SU-DHL-6 (cell line): ENCODE results near the gene CSNK1G3.

Experiments
- H2AFZ ChIP-seq: fragments of 200-600 bp; sonication (generic); 2 replicates; pipeline ENCODE4 v1.6.1; 2014; ENCODE audit warnings: low read depth, mild to moderate bottlenecking, moderate library complexity, mixed read lengths, antibody characterized with exemption, low read length; ENCODE audit not compliant: severe bottlenecking
- H3F3A ChIP-seq: fragments of 200-600 bp; shearing (Covaris generic); 2 replicates; pipeline ENCODE4 v1.6.0; 2016; ENCODE audit warnings: antibody characterized with exemption, mild to moderate bottlenecking; ENCODE audit not compliant: insufficient read depth
- H3K27ac ChIP-seq: fragments of 200-600 bp; sonication (generic); 2 replicates; pipeline ENCODE4 v1.5.1; 2016; ENCODE audit warnings: low read depth, mild to moderate bottlenecking, low read length, moderate library complexity, mixed read lengths
- H3K27me3 ChIP-seq: fragments of 200-600 bp; sonication (generic), shearing (Covaris generic); 2 replicates; pipeline ENCODE4 v1.6.0; 2014; ENCODE audit warnings: mild to moderate bottlenecking, low read length
- H3K36me3 ChIP-seq: fragments of 200-600 bp; sonication (generic); 2 replicates; pipeline ENCODE4 v1.6.1; 2014; ENCODE audit warnings: mild to moderate bottlenecking, low read length, mixed read lengths
- H3K4me2 ChIP-seq: fragments of 300-600, 200-600 bp; shearing (Covaris generic), sonication (generic); 2 replicates; pipeline ENCODE4 v1.6.0; 2014; ENCODE audit warnings: low read length, low read depth, mild to moderate bottlenecking; ENCODE audit not compliant: poor library complexity, severe bottlenecking
- H3K4me3 ChIP-seq: fragments of 200-600 bp; sonication (generic); 2 replicates; pipeline ENCODE4 v1.5.1; 2014; ENCODE audit warnings: antibody characterized with exemption, low read length, mild to moderate bottlenecking, mixed read lengths; ENCODE audit not compliant: insufficient read depth, poor library complexity, severe bottlenecking
- H3K79me2 ChIP-seq: fragments of 200-600 bp; sonication (generic); 2 replicates; pipeline ENCODE4 v1.6.1; 2014; ENCODE audit warnings: mild to moderate bottlenecking, low read length, moderate library complexity; ENCODE audit not compliant: insufficient read depth
- H3K9ac ChIP-seq: fragments of 200-600 bp; sonication (generic); 2 replicates; pipeline ENCODE4 v1.7.0; 2014; ENCODE audit warnings: mild to moderate bottlenecking, low read length
- H3K9me2 ChIP-seq: fragments of 200-600 bp; sonication (generic); replicated peaks from 2 replicates; pipeline ENCODE4 v1.6.1; 2014; ENCODE audit warnings: low read length; ENCODE audit not compliant: insufficient read depth
- H3K9me3 ChIP-seq: fragments of 200-600 bp; sonication (generic); 2 replicates; pipeline ENCODE4 v1.6.1; 2014; ENCODE audit warnings: low read length, mixed read lengths; ENCODE audit not compliant: insufficient read depth
- H4K20me1 ChIP-seq: fragments of 200-600 bp; sonication (generic); 2 replicates; pipeline ENCODE4 v1.6.1; 2014; ENCODE audit warnings: low read depth, mild to moderate bottlenecking, antibody characterized with exemption, low read length, moderate library complexity, mixed read lengths
- EZH2phosphoT487 ChIP-seq: fragments of 200-600 bp; sonication (generic), shearing (Covaris generic); conservative IDR thresholded peaks from 2 replicates; pipeline ENCODE4 v1.6.1; 2018; ENCODE audit warnings: mild to moderate bottlenecking, antibody characterized with exemption, low read length, moderate library complexity, mixed read lengths
- TF ChIP-seq, protein P1 (sequence below): fragments of 200-600 bp; sonication (generic); IDR thresholded peaks from one replicate; pipeline ENCODE4 v1.5.1; 2017; ENCODE audit warnings: antibody characterized with exemption, mild to moderate bottlenecking, low read length, moderate library complexity; ENCODE audit not compliant: insufficient read depth, poor library complexity, severe bottlenecking

The CSNK1G3 gene

DNA sequence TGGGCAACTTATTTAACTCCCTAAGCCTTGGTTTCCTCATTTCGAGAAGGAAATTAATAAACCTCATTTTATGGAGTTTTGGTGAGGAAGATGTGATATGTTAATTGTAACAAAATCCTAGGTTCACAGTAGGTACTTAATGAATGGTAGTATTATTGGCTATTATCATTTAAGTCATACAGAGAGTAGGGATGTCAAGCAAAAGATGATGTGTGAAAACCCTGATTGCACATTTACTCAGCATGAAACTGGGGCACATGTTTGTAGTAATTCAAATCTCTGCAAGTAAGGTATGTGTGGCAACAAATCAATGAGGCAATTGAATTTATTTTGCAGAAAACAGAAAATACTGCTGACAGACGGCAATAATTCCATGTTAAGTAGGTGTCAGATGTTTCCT, 127.3 kb downstream of the CSNK1G3 start:
- no peaks in the 10 kb centered on the region for H3F3A ChIP-seq
- TF ChIP-seq, protein P1, sequence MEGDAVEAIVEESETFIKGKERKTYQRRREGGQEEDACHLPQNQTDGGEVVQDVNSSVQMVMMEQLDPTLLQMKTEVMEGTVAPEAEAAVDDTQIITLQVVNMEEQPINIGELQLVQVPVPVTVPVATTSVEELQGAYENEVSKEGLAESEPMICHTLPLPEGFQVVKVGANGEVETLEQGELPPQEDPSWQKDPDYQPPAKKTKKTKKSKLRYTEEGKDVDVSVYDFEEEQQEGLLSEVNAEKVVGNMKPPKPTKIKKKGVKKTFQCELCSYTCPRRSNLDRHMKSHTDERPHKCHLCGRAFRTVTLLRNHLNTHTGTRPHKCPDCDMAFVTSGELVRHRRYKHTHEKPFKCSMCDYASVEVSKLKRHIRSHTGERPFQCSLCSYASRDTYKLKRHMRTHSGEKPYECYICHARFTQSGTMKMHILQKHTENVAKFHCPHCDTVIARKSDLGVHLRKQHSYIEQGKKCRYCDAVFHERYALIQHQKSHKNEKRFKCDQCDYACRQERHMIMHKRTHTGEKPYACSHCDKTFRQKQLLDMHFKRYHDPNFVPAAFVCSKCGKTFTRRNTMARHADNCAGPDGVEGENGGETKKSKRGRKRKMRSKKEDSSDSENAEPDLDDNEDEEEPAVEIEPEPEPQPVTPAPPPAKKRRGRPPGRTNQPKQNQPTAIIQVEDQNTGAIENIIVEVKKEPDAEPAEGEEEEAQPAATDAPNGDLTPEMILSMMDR: no peak
- TF ChIP-seq EZH2phosphoT487: no peak

DNA sequence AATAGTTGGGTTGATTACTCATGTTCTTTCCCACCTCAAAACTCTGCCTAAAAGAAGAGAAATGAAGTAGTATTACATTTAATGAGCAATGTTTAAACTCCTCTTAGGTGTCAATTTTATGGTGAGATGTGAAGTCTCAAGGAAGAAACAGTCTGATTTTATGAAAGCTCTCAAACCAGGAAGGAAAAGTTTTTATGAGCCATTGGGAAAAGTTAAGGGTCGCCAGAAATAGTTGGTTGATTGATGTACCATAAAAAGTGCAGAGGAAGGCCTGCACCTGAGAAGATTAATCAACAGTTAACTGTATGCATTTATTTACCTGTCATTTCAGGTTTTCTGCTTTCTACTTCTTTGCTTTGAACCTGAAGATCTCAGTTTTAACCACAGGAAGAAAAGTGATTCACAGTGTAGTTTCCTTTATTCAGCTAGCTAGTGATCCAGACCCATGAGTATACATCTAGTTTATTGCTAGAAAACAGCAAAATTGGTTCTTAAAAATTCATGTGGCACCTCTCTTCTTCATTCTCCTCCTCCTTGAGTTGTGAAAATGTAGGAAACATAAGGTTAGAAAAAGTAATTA, 133.1 kb downstream of the CSNK1G3 start:
- Histone ChIP-seq H3K4me2 (no peak overlapping the region), H3K36me3 (no peaks in the 10 kb centered on the region), H3K9ac (no peak overlapping the region), H3K27ac (no peak overlapping the region), H3K79me2 (no peaks in the 10 kb centered on the region), H3K9me2 (no peaks in the 10 kb centered on the region), H4K20me1 (no peaks in the 10 kb centered on the region), H3K27me3 (no peaks in the 10 kb centered on the region), H3F3A (no peaks in the 10 kb centered on the region), H3K4me3 (no peak overlapping the region), H2AFZ (no peak overlapping the region), H3K9me3 (no peaks in the 10 kb centered on the region)
- TF ChIP-seq, protein P1: no peak
- no peak for TF ChIP-seq EZH2phosphoT487

More for the DNA sequence above, 127.3 kb downstream of the CSNK1G3 start:
- H3K4me2 ChIP-seq: no peak overlapping the region
- no peaks in the 10 kb centered on the region for H3K9me2 ChIP-seq
- no peak overlapping the region for H3K4me3 ChIP-seq
- no peaks in the 10 kb centered on the region for H3K36me3 ChIP-seq
- H4K20me1 ChIP-seq: no peaks in the 10 kb centered on the region
- no peak overlapping the region for H3K27ac ChIP-seq
- no peaks in the 10 kb centered on the region for H3K79me2 ChIP-seq
- H3K27me3 ChIP-seq: no peaks in the 10 kb centered on the region
- H2AFZ ChIP-seq: no peak overlapping the region
- H3K9ac ChIP-seq: no peak overlapping the region
- no peaks in the 10 kb centered on the region for H3K9me3 ChIP-seq

DNA sequence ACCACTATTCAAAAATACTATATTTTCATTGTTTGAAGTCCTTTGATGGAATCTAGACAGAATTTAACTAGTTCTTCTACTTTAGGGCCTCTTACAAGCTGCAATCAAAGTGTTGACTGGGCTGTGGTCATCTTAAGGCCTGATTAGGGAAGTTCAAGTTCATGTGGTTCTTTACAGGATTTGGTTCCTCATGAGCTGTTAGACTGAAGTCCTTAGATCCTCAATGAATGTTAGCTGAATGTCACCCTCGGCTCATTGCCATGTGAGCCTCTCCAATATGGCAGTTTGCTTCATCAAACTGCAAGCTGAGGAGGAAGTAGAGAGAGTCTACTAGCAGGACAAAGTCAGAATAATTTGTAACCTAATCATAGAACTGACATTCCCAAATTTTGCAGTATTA, 135.1 kb downstream of the CSNK1G3 start:
- Histone ChIP-seq H4K20me1 (no peaks in the 10 kb centered on the region), H3K9me2 (no peaks in the 10 kb centered on the region), H3K9me3 (no peaks in the 10 kb centered on the region), H3K79me2 (no peaks in the 10 kb centered on the region), H3K9ac (no peak overlapping the region), H2AFZ (no peak overlapping the region), H3K36me3 (no peaks in the 10 kb centered on the region), H3K27me3 (no peaks in the 10 kb centered on the region), H3K27ac (no peak overlapping the region), H3K4me3 (no peak overlapping the region), H3F3A (no peaks in the 10 kb centered on the region), H3K4me2 (no peak overlapping the region)
- TF ChIP-seq, protein P1: no peak
- TF ChIP-seq EZH2phosphoT487: no peak
